ENCODE results near the gene ACAP3.

Gene ACAP3

GRCh38 chr1:1307923-1308755 lies at the start of gene ACAP3, which contains the start of gene PUSL1:
ACAP3 (minus strand) TSS chr1:1307930; CDS start chr1:1307815, 115 bp downstream.
PUSL1 (plus strand) TSS chr1:1308597; CDS start chr1:1308644, 47 bp downstream.
- peak; percentile 81 for DNase-seq

- no peak for DNase-seq
Observed at GRCh38 chr1:1356796-1357401, 49.2 kb upstream of the ACAP3 start.

- DNase-seq, result no peak
Observed at GRCh38 chr1:1356166-1356795, 48.6 kb upstream of the ACAP3 start.

- no peak for DNase-seq
Observed at GRCh38 chr1:1355416-1355815, 47.7 kb upstream of the ACAP3 start.

GRCh38 chr1:1354271-1355247 lies 46.8 kb upstream of the ACAP3 start:
- no peak for DNase-seq

GRCh38 chr1:1353389-1354151 lies 45.8 kb upstream of the ACAP3 start:
- DNase-seq, result no peak

- DNase-seq, result no peak
Observed at GRCh38 chr1:1352786-1353388, 45.2 kb upstream of the ACAP3 start.

GRCh38 chr1:1351511-1352427 lies 44.0 kb upstream of the ACAP3 start:
- no peak for DNase-seq

GRCh38 chr1:1349256-1350012 lies 41.7 kb upstream of the ACAP3 start, which contains the start of gene DVL1:
DVL1 (minus strand) TSS chr1:1349418; CDS start chr1:1349065, 353 bp downstream.
- DNase-seq, result peak; percentile 32

- DNase-seq, result no peak
Observed at GRCh38 chr1:1348420-1349255, 40.9 kb upstream of the ACAP3 start.

GRCh38 chr1:1347663-1348419 lies 40.1 kb upstream of the ACAP3 start:
- DNase-seq, result no peak

- no peak for DNase-seq
Observed at GRCh38 chr1:1347026-1347595, 39.4 kb upstream of the ACAP3 start.

GRCh38 chr1:1346501-1346890 lies 38.8 kb upstream of the ACAP3 start:
- no peak for DNase-seq

- DNase-seq, result no peak
Observed at GRCh38 chr1:1345860-1346500, 38.2 kb upstream of the ACAP3 start.

- no peak for DNase-seq
Observed at GRCh38 chr1:1345384-1345783, 37.7 kb upstream of the ACAP3 start.

GRCh38 chr1:1344655-1345361 lies 37.1 kb upstream of the ACAP3 start:
- no peak for DNase-seq

All from NCI-H1092 (cell line).